PC-9 (cell line): Measurements from ENCODE around the gene PHYH.

Source experiments
- EZH2 ChIP-seq: fragments of 200-600 bp; sonication (generic); IDR thresholded peaks from 2 replicates; pipeline ENCODE4 v1.8.0; 2017; ENCODE audit warnings: antibody characterized with exemption, low read depth
- TF ChIP-seq, protein P1 (sequence below): fragments of 200-600 bp; sonication (generic); conservative IDR thresholded peaks from 2 replicates; pipeline ENCODE4 v1.6.1; 2017; ENCODE audit warnings: mixed run types, antibody characterized with exemption, mild to moderate bottlenecking, moderate library complexity

DNA sequence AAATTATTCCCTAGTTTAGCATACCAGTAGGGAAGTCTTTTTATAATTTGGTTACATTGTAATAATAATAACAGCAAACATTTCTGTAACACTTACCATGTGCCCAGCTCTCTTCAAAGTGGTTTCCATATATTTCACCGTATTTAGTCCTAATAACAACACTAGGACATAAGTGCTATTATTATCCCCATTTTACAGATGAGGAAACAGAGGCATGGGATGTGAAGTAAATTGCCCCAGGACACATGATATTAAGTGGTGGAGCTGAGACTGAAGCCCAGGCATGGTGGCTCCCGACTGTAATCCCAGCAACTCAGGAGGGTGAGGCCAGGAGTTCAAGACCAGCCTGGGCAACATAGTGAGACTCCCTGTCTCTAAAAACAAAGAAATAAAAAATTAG, 5.1 kb downstream of the PHYH start:
- TF ChIP-seq, protein P1, sequence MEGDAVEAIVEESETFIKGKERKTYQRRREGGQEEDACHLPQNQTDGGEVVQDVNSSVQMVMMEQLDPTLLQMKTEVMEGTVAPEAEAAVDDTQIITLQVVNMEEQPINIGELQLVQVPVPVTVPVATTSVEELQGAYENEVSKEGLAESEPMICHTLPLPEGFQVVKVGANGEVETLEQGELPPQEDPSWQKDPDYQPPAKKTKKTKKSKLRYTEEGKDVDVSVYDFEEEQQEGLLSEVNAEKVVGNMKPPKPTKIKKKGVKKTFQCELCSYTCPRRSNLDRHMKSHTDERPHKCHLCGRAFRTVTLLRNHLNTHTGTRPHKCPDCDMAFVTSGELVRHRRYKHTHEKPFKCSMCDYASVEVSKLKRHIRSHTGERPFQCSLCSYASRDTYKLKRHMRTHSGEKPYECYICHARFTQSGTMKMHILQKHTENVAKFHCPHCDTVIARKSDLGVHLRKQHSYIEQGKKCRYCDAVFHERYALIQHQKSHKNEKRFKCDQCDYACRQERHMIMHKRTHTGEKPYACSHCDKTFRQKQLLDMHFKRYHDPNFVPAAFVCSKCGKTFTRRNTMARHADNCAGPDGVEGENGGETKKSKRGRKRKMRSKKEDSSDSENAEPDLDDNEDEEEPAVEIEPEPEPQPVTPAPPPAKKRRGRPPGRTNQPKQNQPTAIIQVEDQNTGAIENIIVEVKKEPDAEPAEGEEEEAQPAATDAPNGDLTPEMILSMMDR, result no peak
- no peak for TF ChIP-seq EZH2
